Measurements from ENCODE around the gene SPACA7.

- TF ChIP-seq FOXK2 (IDR thresholded peaks at IDR 0.05) (no peak), ZNF384 (IDR thresholded peaks at IDR 0.05) (no peak), PKNOX1 (IDR thresholded peaks at IDR 0.05) (no peak)
These were observed 90.2 kb downstream of the SPACA7 start for GRCh38 chr13:112466132-112467058.

All from HEK293T (cell line).